Stimulated activated CD4-positive, alpha-beta T cell treated with anti-CD3 and anti-CD28 coated beads, TNF-alpha, amount 100 ng/mL, for 48 hours (primary cell): ENCODE data around the gene C17orf50.

Experiments
- DNase-seq, 3 donors: peaks; one replicate each; pipeline ENCODE4 v3.0.0-alpha.2; 2020; ENCODE audit warnings: low read depth in 3 of 3

Gene C17orf50

GRCh38 chr17:35752945-35753764 lies 7.5 kb upstream of the C17orf50 start, which contains the start of gene GAS2L2:
Gene GAS2L2 (minus strand): TSS chr17:35753239. CDS start chr17:35752850, 389 bp downstream.
- DNase-seq, result no peak

GRCh38 chr17:35757243-35757642 lies 3.4 kb upstream of the C17orf50 start:
- DNase-seq, result no peak

GRCh38 chr17:35761601-35762000 lies 914 bp downstream of the C17orf50 start:
- DNase-seq, result no peak

GRCh38 chr17:35763767-35764122 lies 3.1 kb downstream of the C17orf50 start:
- DNase-seq, result no peak

- peak; percentile 78 to 87 (median 79) for DNase-seq
Measured at GRCh38 chr17:35764123-35764991, 3.7 kb downstream of the C17orf50 start.

- DNase-seq, result no peak
Measured at GRCh38 chr17:35765086-35765710, 4.5 kb downstream of the C17orf50 start.

- no peak for DNase-seq
Measured at GRCh38 chr17:35765756-35766488, 5.2 kb downstream of the C17orf50 start.

GRCh38 chr17:35766489-35766877 lies 5.8 kb downstream of the C17orf50 start:
- no peak for DNase-seq

GRCh38 chr17:35766903-35767510 lies 6.3 kb downstream of the C17orf50 start:
- DNase-seq, result no peak

- DNase-seq, result no peak
Measured at GRCh38 chr17:35768797-35769196, 8.1 kb downstream of the C17orf50 start.

- no peak for DNase-seq
Measured at GRCh38 chr17:35769895-35770486, 9.3 kb downstream of the C17orf50 start.

GRCh38 chr17:35773129-35773528 lies 12.4 kb downstream of the C17orf50 start:
- no peak for DNase-seq

- DNase-seq, result no peak
Measured at GRCh38 chr17:35773679-35774425, 13.2 kb downstream of the C17orf50 start.

- DNase-seq, result no peak
Measured at GRCh38 chr17:35774499-35774898, 13.8 kb downstream of the C17orf50 start.

GRCh38 chr17:35775039-35775438 lies 14.4 kb downstream of the C17orf50 start:
- no peak for DNase-seq

GRCh38 chr17:35775583-35775982 lies 14.9 kb downstream of the C17orf50 start:
- DNase-seq, result no peak

GRCh38 chr17:35778641-35779196 lies 18.0 kb downstream of the C17orf50 start:
- DNase-seq, result no peak

GRCh38 chr17:35780950-35781349 lies 20.3 kb downstream of the C17orf50 start:
- DNase-seq, result no peak

- DNase-seq, result no peak
Measured at GRCh38 chr17:35784895-35785294, 24.2 kb downstream of the C17orf50 start.

GRCh38 chr17:35786941-35787432 lies 26.3 kb downstream of the C17orf50 start:
- no peak for DNase-seq
